ENCODE results near the gene LHFPL5.

LHFPL5 gene

DNA sequence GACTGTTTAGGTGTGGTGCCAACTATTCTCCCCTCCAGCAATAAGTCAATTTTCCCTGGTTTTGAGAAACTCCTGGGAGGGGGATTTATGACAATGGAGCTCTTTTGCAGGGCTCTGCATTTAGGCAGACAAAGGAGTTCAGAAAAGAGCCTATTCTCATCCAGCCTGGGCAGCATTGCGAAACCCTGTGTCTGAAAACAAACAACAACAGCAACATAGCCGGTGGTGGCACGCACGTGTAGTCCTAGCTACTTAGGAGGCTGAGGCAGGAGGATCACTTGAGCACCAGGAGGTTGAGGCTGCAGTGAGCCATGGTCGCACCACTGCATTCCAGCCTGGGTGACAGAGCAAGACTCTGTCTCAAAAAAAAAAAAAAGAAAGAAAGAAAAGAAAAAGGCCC, 14.5 kb upstream of the LHFPL5 start:
- no peak for DNase-seq

- no peak for DNase-seq
Measured at GRCh38 chr6:35794536-35795452, 10.4 kb upstream of the LHFPL5 start.

DNA sequence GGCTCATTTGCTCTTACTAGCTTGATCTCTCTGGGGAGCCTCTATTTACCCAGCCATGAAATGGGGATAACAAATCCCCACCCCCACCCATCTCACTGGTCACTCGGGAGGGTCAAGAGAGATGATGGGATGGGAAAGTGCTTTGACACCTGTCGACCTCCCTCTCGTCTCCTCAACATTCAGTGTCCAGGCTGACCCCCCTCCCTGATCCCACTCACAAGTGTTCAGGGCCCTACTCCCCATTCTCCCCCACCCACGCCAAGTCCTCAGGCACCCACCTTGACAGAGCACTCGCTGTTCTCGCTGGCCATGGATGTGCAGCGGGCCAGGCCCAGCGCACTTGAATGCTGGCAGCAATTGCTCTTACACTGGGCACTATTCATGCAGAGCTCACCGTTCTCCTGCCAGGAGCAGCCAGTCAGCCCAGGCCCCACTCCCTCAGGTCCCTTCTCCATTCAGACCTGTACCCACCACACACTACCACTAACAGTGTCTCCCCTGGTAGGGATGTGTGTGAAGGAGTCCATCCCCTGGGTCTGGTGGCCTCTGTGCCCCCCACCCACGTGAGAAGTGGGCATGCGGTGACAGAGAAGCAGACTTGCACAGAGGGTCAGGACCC, 9.6 kb upstream of the LHFPL5 start:
- no peak for DNase-seq

- DNase-seq, result no peak
Measured at GRCh38 chr6:35796236-35796635, 8.9 kb upstream of the LHFPL5 start.

DNA sequence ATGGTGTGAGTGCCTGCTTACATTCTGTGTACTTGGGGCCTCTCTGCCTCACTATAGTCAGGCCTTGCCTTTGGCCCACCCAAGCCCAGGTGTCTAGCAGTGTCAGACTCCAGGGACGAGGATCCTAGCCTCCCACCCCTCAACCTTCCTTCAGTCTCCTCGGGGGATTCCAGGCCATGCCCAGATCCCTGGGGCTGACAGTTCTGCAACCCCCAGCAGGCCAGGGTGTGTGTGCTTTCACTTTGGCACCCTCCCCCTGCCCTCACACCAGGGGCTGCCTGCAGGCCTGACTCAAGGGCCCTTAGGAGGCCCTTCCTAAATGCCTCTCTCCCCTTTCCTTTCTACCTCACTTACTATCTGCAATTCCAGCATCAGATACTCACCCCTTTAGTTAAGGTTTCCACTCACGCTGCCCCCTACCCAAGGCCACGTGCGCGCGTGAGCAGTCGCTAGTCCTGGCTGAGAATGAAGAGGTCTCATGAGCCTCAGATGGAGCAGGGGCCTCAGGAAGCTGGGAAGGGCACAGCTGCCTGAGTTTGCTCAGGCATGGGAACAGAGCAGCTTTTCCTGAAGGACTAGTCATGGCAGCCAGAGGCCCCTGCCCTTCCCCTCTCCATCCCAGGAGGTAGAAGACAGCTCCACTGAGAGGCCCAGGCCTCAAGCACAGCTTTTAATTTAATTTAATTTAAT, 7.2 kb upstream of the LHFPL5 start:
- DNase-seq, result no peak

DNA sequence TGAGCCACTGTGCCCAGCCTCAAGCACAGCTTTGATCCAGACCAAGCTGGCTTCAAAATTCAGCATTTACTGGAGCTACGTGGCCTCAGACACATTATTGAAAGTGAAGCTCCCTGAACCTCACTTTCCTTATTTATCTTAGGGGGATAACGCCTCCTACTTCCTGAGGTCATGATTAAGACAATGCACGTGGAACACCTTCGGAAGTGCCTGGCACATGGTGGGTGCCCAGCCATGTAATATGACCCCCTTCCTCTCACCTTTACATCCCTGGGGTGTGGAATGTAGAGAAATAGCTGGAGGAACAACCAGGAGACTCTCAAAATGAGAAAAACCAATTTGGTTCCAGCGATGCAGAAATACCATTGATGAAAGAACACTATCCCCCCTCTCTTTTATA, 6.4 kb upstream of the LHFPL5 start:
- no peak for DNase-seq

DNA sequence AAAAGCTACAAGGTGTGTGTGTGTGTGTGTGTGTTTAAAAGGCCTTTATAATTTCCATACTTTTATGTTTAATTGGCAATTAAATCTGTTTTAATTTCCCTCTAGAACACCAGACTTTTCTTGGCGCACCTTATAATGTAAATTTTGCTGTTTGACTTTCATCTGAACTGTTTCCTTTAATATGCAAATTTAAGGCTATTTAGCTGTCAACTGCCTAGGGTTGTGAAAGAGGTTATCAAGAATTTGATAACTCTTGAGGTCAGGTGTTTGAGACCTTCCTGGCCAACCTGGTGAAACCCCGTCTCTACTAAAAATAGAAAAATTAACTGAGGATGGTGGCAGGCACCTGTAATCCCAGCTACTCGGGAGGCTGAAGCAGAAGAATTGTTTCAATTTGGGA, 4.0 kb upstream of the LHFPL5 start:
- no peak for DNase-seq

DNA sequence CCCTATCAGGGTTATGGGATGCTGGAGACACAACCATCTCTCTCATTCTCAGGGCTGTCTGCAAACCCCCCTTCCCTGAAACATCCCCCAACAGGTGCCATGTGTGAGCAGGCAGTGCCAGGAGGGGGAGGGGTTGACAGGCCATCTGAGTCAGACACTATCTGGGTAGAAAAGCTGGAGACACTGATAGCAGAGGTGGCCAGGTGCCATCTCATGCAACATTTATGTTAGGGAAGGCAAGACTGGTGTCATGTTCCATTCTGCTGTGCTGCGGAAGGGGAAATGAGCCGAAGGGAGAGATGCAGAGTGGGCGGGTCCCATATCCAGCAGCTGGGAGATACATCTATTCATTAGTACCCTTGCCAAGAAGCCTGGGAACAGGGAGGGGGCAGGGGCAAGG, 3.5 kb downstream of the LHFPL5 start:
- DNase-seq, result peak in 7 of 58 donors; percentile 7 to 48 (median 17)

GRCh38 chr6:35809809-35810208, 4.7 kb downstream of the LHFPL5 start:
- DNase-seq, result no peak

DNA sequence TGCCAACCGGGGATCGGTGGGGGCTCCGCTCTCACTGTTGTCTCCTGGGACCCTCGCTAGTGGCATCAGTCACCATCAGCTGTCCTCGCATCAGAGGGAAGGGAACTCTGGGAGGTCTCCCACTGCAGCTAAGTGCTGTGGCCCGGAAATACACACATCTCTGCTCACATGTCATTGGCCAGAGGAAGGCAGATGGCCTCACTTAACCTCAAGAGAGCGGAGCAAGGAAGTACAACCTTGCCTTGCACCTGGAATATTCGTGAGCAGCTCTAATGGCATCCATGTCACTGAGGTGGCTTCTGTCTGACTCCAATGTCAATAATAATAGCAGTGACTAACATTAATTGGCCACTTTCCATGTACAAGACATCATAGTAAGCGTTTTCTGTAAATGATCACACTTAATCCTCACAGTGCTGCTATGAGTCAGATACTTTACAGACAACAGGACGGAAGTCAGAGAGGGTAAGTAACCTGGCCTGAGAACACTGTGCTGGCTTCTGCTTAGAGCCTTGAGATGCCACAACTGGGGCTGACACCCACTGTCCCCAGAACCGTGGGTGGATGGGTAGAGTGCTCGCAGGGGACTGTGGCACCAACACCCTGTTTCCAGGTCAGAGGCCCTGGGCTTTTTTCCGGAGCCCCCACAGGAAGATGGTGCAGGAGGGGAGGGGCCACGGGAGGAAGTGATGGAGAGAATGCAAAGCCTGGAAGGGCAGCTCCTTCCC, 6.0 kb downstream of the LHFPL5 start:
- no peak for DNase-seq

DNA sequence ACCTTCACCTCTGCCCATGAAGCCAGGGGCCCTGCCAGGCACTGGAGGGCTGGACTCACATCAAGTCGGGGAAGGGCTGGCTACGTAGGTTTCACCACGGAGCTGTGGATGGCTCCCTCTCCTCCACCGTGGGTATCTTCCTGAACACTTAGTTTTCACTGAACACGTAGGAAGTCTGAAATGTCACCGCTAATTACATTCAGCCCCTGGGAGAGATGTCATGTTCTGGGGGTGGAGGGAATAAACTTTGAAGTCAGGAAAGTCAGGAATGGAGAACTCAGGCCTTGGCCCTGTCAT, 6.5 kb downstream of the LHFPL5 start:
- peak in 1 of 58 donors; percentile 28 for DNase-seq

GRCh38 chr6:35817515-35817914, 12.4 kb downstream of the LHFPL5 start:
- no peak for DNase-seq

- DNase-seq, result no peak
Measured at GRCh38 chr6:35823601-35824000, 18.4 kb downstream of the LHFPL5 start.

DNA sequence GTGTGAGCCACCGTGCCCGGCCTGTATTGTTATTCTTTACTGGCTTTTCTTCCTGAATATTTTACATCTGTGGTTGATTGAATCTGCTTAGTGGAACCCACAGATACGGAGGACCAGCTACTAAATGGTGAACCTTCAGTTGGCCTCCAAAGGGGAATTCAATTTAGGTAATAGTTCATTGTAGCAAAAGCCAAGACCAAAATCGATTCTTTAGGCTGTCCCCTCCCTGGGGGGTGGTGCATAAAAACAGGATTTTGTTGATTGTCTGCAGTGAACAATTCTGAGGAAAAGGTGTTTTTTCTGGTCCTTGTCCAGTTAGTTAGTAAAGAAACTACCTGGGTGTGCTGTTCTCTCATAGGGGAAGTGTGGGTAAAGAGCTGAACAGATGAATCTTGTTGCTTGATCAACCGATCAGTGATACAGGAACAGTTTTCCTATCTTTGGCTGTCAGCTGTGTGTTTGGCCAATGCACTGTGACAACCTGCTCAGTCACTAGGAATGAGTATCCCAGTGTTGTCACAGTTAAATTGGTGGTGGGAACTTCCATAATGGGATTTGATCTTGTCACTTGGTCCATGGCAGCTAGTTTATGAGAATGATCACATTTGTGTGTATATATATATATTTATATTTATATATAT, 19.5 kb downstream of the LHFPL5 start:
- DNase-seq, result no peak

DNA sequence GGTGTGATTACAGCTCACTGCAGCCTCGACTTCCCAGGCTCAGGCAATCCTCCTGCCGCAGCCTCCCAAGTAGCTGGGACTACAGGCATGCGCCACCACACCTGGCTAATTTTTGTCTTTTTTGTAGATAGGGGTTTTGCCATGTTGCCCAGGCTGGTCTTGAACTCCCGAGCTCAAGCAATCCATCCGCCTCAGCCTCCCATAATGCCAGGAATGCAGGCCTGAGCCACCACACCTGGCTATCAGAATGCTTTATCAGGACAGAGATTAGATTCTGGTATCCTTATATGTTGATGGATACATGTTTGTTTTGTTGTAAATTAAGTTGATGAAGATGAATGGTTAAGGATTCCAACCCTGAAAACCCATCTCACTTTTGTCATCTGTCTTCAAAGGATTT, 24.2 kb downstream of the LHFPL5 start:
- DNase-seq, result no peak

GRCh38 chr6:35831257-35832007, 26.3 kb downstream of the LHFPL5 start:
- DNase-seq, result no peak

DNA sequence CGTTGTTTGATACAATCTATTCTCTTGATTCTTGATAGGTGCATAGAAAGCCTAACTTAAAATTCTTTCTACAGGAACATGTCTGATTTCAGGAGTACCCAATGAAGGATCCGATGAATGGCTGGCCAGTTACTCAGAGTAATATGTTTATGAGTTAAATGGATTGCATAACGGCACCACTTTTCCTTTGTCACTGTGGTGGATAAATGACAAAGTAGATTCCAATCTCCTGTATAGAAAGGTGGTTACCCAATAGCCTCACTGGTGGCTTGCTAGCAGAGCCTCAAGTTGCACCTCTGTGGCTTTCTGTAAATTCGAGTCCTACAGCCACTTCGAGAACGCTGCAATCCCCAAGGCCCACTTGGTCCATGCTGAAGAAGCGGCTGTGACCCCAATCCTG, 28.4 kb downstream of the LHFPL5 start:
- DNase-seq, result no peak

DNA sequence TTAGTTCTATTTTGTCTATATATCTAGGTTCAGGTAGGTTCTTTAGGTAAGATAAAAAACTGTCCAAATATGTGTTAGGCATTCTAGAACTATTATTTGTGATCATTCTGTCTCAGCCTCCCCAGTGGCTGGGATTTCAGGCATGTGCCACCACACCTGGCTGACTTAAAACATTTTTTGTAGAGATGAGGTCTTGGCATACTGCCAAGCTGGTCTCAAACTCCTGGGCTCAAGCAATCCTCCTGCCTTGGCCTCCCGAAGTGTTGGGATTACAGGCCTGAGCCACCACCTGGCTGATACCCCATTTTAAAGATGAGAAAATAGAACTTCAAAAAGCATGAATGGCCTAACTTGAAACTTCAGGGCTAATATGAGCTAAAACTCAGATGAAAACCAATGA, 33.9 kb downstream of the LHFPL5 start:
- no peak for DNase-seq

DNA sequence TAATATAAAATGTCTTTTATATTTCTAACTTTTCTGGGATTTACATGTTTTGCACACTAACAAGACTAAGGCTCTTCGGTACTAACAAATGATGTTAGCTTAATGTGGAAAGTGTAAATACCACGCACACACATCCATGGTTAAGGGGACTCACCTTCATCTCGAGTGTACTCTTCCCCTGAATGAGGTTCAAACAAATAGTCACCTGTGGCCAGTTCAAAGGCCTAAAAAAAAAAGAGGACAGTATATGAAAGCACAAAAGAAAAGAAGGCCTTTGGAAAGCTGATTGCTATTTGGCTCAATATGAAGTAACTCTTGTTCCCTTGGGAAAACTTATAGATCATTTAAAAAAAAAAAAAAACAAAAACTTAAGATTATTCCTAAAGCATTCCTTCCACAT, 37.2 kb downstream of the LHFPL5 start:
- DNase-seq, result no peak

DNA sequence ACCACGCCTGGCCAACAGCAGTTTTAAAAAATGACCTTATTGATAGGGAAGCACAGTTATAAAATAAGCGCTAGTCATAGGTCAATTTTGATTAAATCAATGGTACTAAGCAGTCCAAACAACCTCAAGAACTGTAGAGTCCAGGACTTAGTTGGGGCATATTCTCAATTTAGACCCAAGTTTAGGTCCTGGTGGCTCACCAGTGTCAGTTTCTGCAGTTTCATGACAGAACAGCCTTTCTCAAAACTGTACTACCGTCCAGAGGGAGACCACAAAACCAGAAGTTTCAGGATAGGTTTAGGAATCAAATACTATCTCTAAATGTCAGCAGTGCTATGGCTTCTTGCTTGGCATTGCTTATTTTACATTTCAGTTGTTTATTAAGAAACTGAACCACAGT, 39.1 kb downstream of the LHFPL5 start:
- DNase-seq, result no peak

- no peak for DNase-seq
Measured at GRCh38 chr6:35850208-35850607, 45.1 kb downstream of the LHFPL5 start.
